Cardiac muscle cell (in vitro differentiated cells and primary cell): Measurements from ENCODE around the gene RILPL2. TPM values are rescaled to one million over a fixed set of nuclear protein-coding genes. Genes with fewer than 3 reads are reported as not detected.
A peak's percentile ranks its signal among the peaks of the same experiment; 100 is the strongest.
"Not testable (repeated sequence)": the region's sequence is repeated elsewhere in the genome, so short reads cannot be mapped to it uniquely, and the experiment has no call there.

Experiments
- DNase-seq, 2 donors: peaks; one replicate each; pipeline versions ENCODE4 v3.0.0 to v3.0.0-alpha.2; 2010 to 2017; ENCODE audit warnings: low read depth in 1 of 2, low spot score in 1 of 2
- H3K27ac ChIP-seq: fragments of 200-600 bp; sonication (generic); 2 replicates; pipeline ENCODE4 v1.5.1; 2016
- H3K27me3 ChIP-seq: fragments of 200-600 bp; sonication (generic); 2 replicates; pipeline ENCODE4 v1.6.0; 2016; ENCODE audit warnings: control low read depth
- H3K36me3 ChIP-seq: fragments of 200-600 bp; sonication (generic); 2 replicates; pipeline ENCODE4 v1.5.1; 2016; ENCODE audit warnings: control low read depth
- H3K4me1 ChIP-seq: fragments of 200-600 bp; sonication (generic); 2 replicates; pipeline ENCODE4 v1.8.1; 2017; ENCODE audit warnings: low read depth, mild to moderate bottlenecking, mixed run types
- H3K4me3 ChIP-seq: fragments of 200-600 bp; sonication (generic); 2 replicates; pipeline ENCODE4 v1.5.1; 2016; ENCODE audit warnings: mild to moderate bottlenecking
- H3K9me3 ChIP-seq: fragments of 200-600 bp; sonication (generic); 2 replicates; pipeline ENCODE4 v1.5.1; 2017; ENCODE audit warnings: low read depth, mild to moderate bottlenecking, control low read depth
- polyA plus RNA-seq: library from polyadenylated mRNA; unstranded; fragments of >200 nt; fragmentation: Nextera tagmentation; extraction: Ambion mirVana; gene quantifications from 2 replicates; pipeline ENCODE4 v1.2.1, GENCODE V29; 2016
- total RNA-seq: library from RNA; depleted of rRNA; stranded (reverse); fragments of >200 nt; gene quantifications from 2 replicates; pipeline ENCODE4 v1.2.3, GENCODE V29; 2016
- TF ChIP-seq, protein P1 (sequence below): IDR thresholded peaks from 2 replicates; pipeline ENCODE4 v1.5.1; 2012; ENCODE audit warnings: low read depth, mild to moderate bottlenecking, low read length

The RILPL2 gene
- total and polyA plus RNA-seq, 2 experiments from 2014 or later = 3.2 to 4.6 TPM

DNA sequence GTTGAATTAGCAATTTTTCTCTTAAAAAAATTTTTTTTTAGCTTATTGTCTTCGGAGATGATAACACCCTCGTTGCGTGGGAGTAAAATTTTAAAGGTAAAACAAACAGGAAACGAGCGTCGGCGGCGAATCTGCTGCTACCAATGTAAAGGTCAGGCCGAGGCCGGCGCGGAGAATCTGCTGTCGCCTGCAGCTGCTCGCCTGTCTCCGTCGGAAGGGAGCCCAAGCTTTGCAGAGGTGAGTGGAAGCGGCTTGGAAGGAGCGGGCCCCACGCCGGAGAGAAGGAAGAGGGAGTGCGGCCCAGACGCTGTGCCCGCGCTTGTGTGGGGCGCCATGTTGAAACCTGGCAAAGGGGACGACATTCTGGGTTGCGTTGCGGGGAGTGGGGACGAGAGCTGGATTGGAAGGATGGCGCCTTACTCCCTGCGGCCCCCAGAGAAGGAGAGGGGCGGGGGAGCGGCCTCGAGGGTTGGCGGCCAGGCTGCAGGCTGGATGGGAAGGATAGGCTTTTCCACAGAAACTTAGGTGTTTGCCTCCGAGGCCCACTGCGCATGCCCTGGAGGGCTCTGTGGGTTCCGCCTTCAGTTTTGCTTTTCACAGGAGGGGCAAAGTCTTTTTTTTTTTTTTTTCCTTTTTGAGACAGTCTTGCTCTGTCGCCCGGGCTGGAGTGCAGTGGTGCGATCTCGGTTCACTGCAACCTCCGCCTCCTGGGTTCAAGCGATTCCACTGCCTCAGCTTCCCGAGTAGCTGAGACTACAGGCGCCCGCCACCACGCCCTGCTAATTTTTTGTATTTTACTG is 21.7 kb upstream of the RILPL2 start, which contains the start of gene SNRNP35:
Gene SNRNP35, plus strand, starts transcription at position 160 of the 800 bp plus-strand sequence. CDS start 7,402 bp downstream, outside the sequence.
- TF ChIP-seq, protein P1, sequence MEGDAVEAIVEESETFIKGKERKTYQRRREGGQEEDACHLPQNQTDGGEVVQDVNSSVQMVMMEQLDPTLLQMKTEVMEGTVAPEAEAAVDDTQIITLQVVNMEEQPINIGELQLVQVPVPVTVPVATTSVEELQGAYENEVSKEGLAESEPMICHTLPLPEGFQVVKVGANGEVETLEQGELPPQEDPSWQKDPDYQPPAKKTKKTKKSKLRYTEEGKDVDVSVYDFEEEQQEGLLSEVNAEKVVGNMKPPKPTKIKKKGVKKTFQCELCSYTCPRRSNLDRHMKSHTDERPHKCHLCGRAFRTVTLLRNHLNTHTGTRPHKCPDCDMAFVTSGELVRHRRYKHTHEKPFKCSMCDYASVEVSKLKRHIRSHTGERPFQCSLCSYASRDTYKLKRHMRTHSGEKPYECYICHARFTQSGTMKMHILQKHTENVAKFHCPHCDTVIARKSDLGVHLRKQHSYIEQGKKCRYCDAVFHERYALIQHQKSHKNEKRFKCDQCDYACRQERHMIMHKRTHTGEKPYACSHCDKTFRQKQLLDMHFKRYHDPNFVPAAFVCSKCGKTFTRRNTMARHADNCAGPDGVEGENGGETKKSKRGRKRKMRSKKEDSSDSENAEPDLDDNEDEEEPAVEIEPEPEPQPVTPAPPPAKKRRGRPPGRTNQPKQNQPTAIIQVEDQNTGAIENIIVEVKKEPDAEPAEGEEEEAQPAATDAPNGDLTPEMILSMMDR = no peak
- peak; percentile 80 to 89 for DNase-seq
- no peaks in the 10 kb centered on the region for H3K9me3 ChIP-seq

GRCh38 chr12:123453165-123453564 is 16.7 kb upstream of the RILPL2 start:
- Histone ChIP-seq H3K4me3 (no peak overlapping the region), H3K27ac (no peak overlapping the region), H3K4me1 (no peaks in the 10 kb centered on the region), H3K9me3 (no peaks in the 10 kb centered on the region), H3K27me3 (no peaks in the 10 kb centered on the region), H3K36me3 (no peaks in the 10 kb centered on the region)
- TF ChIP-seq, protein P1 = no peak
- no peak for DNase-seq

More for the DNA sequence above, 21.7 kb upstream of the RILPL2 start, which contains the start of gene SNRNP35:
- Histone ChIP-seq H3K27ac (peak within 1 kb of the TSS; percentile 99), H3K4me1 (no peaks in the 10 kb centered on the region), H3K36me3 (no peaks in the 10 kb centered on the region), H3K4me3 (peak within 1 kb of the TSS; percentile 59), H3K27me3 (no peaks in the 10 kb centered on the region)

GRCh38 chr12:123452276-123452550 is 15.7 kb upstream of the RILPL2 start:
- H3K27me3 ChIP-seq, H3K4me1 ChIP-seq, DNase-seq, H3K4me3 ChIP-seq, H3K9me3 ChIP-seq, H3K36me3 ChIP-seq, H3K27ac ChIP-seq: not testable (repeated sequence)

- Histone ChIP-seq H3K4me3 (no peak overlapping the region), H3K27me3 (no peaks in the 10 kb centered on the region)
These were observed 14.2 kb upstream of the RILPL2 start for GRCh38 chr12:123450636-123451035.

GRCh38 chr12:123449856-123450255 is 13.4 kb upstream of the RILPL2 start:
- DNase-seq = no peak
- TF ChIP-seq, protein P1 = no peak
- Histone ChIP-seq H3K4me1 (no peaks in the 10 kb centered on the region), H3K4me3 (no peak overlapping the region), H3K9me3 (no peaks in the 10 kb centered on the region), H3K36me3 (no peaks in the 10 kb centered on the region), H3K27ac (no peak overlapping the region), H3K27me3 (no peaks in the 10 kb centered on the region)

More at GRCh38 chr12:123450636-123451035, 14.2 kb upstream of the RILPL2 start:
- no peaks in the 10 kb centered on the region for H3K36me3 ChIP-seq
- no peak for DNase-seq
- H3K27ac ChIP-seq = no peak overlapping the region
- H3K4me1 ChIP-seq = no peaks in the 10 kb centered on the region
- TF ChIP-seq, protein P1 = no peak
- H3K9me3 ChIP-seq = no peaks in the 10 kb centered on the region

DNA sequence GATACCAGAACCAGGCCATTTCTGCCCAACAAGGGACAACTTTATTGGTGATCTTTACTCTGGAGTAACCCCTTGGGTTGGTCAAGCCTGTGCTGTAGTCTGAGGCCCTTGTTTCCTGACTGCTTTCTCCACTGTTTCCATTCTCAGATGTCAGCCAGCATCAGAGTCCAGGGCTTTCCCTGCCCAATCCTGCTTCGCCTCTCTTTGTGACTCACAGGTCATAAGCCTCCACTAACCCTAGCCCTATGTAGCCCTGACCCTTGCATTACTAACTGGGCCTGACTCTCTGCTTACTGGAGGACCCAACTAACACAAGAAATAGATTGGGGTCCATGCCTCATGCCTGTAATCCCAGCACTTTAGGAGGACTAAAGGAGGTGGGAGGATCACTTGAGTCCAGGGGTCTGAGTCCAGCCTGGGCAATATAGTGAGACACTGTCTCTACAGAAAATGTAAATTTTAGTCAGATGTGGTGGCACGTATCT is 12.8 kb upstream of the RILPL2 start:
- TF ChIP-seq, protein P1 = no peak
- DNase-seq = no peak

More for the DNA sequence above, 12.8 kb upstream of the RILPL2 start:
- H3K36me3 ChIP-seq = no peaks in the 10 kb centered on the region
- no peak overlapping the region for H3K27ac ChIP-seq
- H3K27me3 ChIP-seq = no peaks in the 10 kb centered on the region
- no peaks in the 10 kb centered on the region for H3K9me3 ChIP-seq
- H3K4me1 ChIP-seq = no peaks in the 10 kb centered on the region
- no peak overlapping the region for H3K4me3 ChIP-seq
